Measurements from ENCODE around the gene FBXO31.

The FBXO31 gene

GRCh38 chr16:87278191-87279093 lies 105.1 kb downstream of the FBXO31 start:
- DNase-seq (ENCODE audit: low read depth): peak; percentile 81
